PC-3 (cell line): ENCODE data around the gene GMDS. TPM values are rescaled to one million over a fixed set of nuclear protein-coding genes. Genes with fewer than 3 reads are reported as not detected.

ENCODE experiments used
- ATAC-seq: fragments of 200-7000 bp; cut with Tn5 transposase; 2 replicates; pipeline ENCODE4 v1.9.1; 2020; ENCODE audit warnings: mild to moderate bottlenecking, moderate library complexity
- BruUV-seq: library from RNA; stranded (reverse); fragments of 400-500 nt; replicated peaks from 2 replicates; lab custom pipeline; 2021; lab: Mats Ljungman, UMichigan
- CTCF ChIA-PET: fragments of 300-600 bp; sonication (Branson Sonifier 250); formaldehyde crosslinking; loops from one replicate; lab custom pipeline; 2022; ENCODE audit warnings: antibody characterized with exemption; lab: Charles Lee
- POLR2A ChIA-PET: fragments of 300-600 bp; sonication (Branson Sonifier 250); formaldehyde crosslinking; loops from one replicate; lab custom pipeline; 2022; ENCODE audit warnings: antibody characterized with exemption; ENCODE audit not compliant: unreplicated experiment; lab: Charles Lee
- DNase-seq: peaks from one replicate; pipeline ENCODE4 v3.0.0-alpha.2; 2015
- H2AFZ ChIP-seq: fragments of 300-600 bp; sonication (generic); 2 replicates; pipeline ENCODE4 v1.6.0; 2016; ENCODE audit warnings: antibody characterized with exemption, low read length
- H3F3A ChIP-seq: fragments of 300-600 bp; sonication (generic); one replicate; pipeline ENCODE4 v1.6.0; 2017; ENCODE audit warnings: antibody characterized with exemption, low read length, control low read depth, mild to moderate bottlenecking; ENCODE audit not compliant: unreplicated experiment
- H3K27ac ChIP-seq: fragments of 300-600 bp; sonication (generic); 2 replicates; pipeline ENCODE4 v1.5.1; 2016; ENCODE audit warnings: mild to moderate bottlenecking, low read length
- H3K27me3 ChIP-seq: fragments of 300-600 bp; sonication (generic); 2 replicates; pipeline ENCODE4 v1.6.1; 2016; ENCODE audit warnings: low read length, mixed read lengths
- H3K36me3 ChIP-seq: fragments of 300-600 bp; sonication (generic); 2 replicates; pipeline ENCODE4 v1.6.1; 2016; ENCODE audit warnings: low read depth, mixed run types, low read length, mixed read lengths
- H3K4me1 ChIP-seq: fragments of 300-600 bp; sonication (generic); 2 replicates; pipeline ENCODE4 v1.5.1; 2016; ENCODE audit warnings: low read length; ENCODE audit not compliant: insufficient read depth
- H3K4me2 ChIP-seq: fragments of 300-600 bp; sonication (generic); 2 replicates; pipeline ENCODE4 v1.6.0; 2016; ENCODE audit warnings: low read length
- H3K4me3 ChIP-seq: fragments of 300-600 bp; sonication (generic); 2 replicates; pipeline ENCODE4 v1.5.1; 2016; ENCODE audit warnings: mild to moderate bottlenecking, low read length, mixed read lengths
- H3K79me2 ChIP-seq: fragments of 300-600 bp; sonication (generic); 2 replicates; pipeline ENCODE4 v1.6.1; 2017; ENCODE audit warnings: low read length, mixed read lengths
- H3K9ac ChIP-seq: fragments of 300-600 bp; sonication (generic); 2 replicates; pipeline ENCODE4 v1.6.0; 2016; ENCODE audit warnings: mild to moderate bottlenecking, low read length
- H3K9me2 ChIP-seq: fragments of 300-600 bp; sonication (generic); replicated peaks from 2 replicates; pipeline ENCODE4 v1.6.1; 2016; ENCODE audit warnings: mixed run types, low read length, mixed read lengths
- H3K9me3 ChIP-seq: fragments of 300-600 bp; sonication (generic); 2 replicates; pipeline ENCODE4 v1.6.1; 2016; ENCODE audit warnings: low read length, mixed read lengths
- H4K20me1 ChIP-seq: fragments of 300-600 bp; sonication (generic); 2 replicates; pipeline ENCODE4 v1.6.1; 2016; ENCODE audit warnings: low read length, mixed read lengths
- EZH2 ChIP-seq: fragments of 300-600 bp; sonication (generic); IDR thresholded peaks from one replicate; pipeline ENCODE4 v1.6.1; 2017; ENCODE audit warnings: antibody characterized with exemption, mild to moderate bottlenecking, low read length; ENCODE audit not compliant: unreplicated experiment
- EZH2phosphoT487 ChIP-seq: fragments of 300-600 bp; sonication (generic); IDR thresholded peaks from 2 replicates; pipeline ENCODE4 v1.6.1; 2018; ENCODE audit warnings: mild to moderate bottlenecking, antibody characterized with exemption, low read length, borderline replicate concordance
- intact Hi-C: fragments of 100-400 bp; cut with micrococcal nuclease; formaldehyde crosslinking; loops from 2 replicates; pipeline ENCODE4 v1.9.0; 2023
- total RNA-seq: library from RNA; depleted of rRNA; stranded (reverse); fragments of >200 nt; gene quantifications from 2 replicates; pipeline ENCODE4 v1.2.3, GENCODE V29; 2014
- TF ChIP-seq, protein P1 (sequence below): fragments of 300-600 bp; sonication (generic); conservative IDR thresholded peaks from 2 replicates; pipeline ENCODE4 v1.5.1; 2017; ENCODE audit warnings: antibody characterized with exemption, low read depth, mild to moderate bottlenecking, low read length

Gene GMDS
- total RNA-seq, 1 experiment from 2014 or later, result 18.3 TPM

DNA sequence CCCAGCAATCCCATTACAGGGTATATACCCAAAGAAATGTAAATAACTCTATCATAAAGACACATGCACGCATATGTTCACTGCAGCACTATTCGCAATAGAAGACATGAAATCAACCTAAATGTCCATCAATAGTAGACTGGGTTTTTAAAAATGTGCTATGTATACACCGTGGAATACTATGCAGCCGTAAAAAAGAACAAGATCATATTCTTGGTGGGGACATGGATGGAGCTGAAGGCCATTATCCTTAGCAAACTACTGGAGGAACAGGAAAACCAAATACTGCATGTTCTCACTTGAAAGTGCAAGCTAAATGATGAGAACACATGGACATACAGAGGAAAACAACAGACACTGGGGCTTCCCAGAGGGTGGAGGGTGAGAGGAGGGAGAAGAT is 201.2 kb downstream of the GMDS start:
- Histone ChIP-seq H3F3A (no peaks in the 10 kb centered on the region), H3K79me2 (no peaks in the 10 kb centered on the region), H3K27ac (no peak overlapping the region), H3K36me3 (no peaks in the 10 kb centered on the region), H3K27me3 (no peaks in the 10 kb centered on the region), H3K9me3 (no peaks in the 10 kb centered on the region), H2AFZ (no peak overlapping the region), H4K20me1 (no peaks in the 10 kb centered on the region), H3K4me3 (no peak overlapping the region), H3K4me2 (no peak overlapping the region), H3K9ac (no peak overlapping the region), H3K9me2 (no peaks in the 10 kb centered on the region), H3K4me1 (no peaks in the 10 kb centered on the region)
- no TSS peak for BruUV-seq
- POLR2A ChIA-PET, result no interaction called here
- ATAC-seq (no peak), DNase-seq (no peak)
- CTCF ChIA-PET, result no interaction called here
- intact Hi-C loops, result no loop called here
- TF ChIP-seq, protein P1, sequence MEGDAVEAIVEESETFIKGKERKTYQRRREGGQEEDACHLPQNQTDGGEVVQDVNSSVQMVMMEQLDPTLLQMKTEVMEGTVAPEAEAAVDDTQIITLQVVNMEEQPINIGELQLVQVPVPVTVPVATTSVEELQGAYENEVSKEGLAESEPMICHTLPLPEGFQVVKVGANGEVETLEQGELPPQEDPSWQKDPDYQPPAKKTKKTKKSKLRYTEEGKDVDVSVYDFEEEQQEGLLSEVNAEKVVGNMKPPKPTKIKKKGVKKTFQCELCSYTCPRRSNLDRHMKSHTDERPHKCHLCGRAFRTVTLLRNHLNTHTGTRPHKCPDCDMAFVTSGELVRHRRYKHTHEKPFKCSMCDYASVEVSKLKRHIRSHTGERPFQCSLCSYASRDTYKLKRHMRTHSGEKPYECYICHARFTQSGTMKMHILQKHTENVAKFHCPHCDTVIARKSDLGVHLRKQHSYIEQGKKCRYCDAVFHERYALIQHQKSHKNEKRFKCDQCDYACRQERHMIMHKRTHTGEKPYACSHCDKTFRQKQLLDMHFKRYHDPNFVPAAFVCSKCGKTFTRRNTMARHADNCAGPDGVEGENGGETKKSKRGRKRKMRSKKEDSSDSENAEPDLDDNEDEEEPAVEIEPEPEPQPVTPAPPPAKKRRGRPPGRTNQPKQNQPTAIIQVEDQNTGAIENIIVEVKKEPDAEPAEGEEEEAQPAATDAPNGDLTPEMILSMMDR, result no peak
- no peak for TF ChIP-seq EZH2phosphoT487
- no peak for TF ChIP-seq EZH2

DNA sequence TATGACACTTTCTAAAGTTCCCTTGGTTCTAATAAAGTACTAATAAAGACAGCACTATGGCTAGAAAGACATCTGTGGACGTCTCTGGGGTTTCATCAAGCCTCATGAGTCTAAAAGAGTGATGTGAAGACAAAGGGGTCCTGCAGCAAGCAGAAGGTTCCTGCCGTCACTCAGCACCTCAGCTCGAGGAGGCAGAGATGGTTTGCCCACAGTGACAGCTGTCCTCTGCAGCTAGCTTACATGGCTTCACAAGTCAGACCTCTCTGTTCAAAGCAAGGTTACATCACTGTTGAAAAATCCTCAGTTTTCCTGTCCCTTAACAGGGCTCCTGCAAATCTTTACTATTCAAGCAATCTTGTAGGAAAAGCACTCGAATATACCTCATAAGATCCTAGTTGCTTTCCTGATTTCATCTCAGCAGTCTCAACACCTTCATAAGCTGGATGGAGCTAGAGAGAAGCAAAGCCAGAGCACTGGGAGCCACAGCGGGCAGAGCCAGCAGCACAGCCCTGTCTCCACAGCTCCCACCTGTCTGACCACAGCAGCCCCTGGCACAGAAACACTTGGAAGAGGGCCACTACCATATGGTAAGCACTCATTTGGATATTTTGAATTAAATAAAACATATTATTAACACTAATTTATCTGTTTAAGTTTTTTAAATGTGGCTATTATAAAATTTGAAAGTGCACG is 202.3 kb downstream of the GMDS start:
- H3K79me2 ChIP-seq, result no peaks in the 10 kb centered on the region
- no peaks in the 10 kb centered on the region for H3K9me2 ChIP-seq
- no TSS peak for BruUV-seq
- no peaks in the 10 kb centered on the region for H3F3A ChIP-seq
- no peaks in the 10 kb centered on the region for H4K20me1 ChIP-seq
- no peaks in the 10 kb centered on the region for H3K9me3 ChIP-seq
- no peaks in the 10 kb centered on the region for H3K27me3 ChIP-seq
- H3K36me3 ChIP-seq, result no peaks in the 10 kb centered on the region
- intact Hi-C loops, result no loop called here
- no peak overlapping the region for H3K4me2 ChIP-seq
- POLR2A ChIA-PET, result no interaction called here
- H3K4me1 ChIP-seq, result no peaks in the 10 kb centered on the region
- TF ChIP-seq EZH2, result no peak
- TF ChIP-seq, protein P1, result no peak
- CTCF ChIA-PET, result no interaction called here
- no peak for ATAC-seq
- no peak overlapping the region for H3K9ac ChIP-seq
- DNase-seq, result no peak
- H2AFZ ChIP-seq, result no peak overlapping the region
- no peak overlapping the region for H3K4me3 ChIP-seq
- no peak overlapping the region for H3K27ac ChIP-seq

DNA sequence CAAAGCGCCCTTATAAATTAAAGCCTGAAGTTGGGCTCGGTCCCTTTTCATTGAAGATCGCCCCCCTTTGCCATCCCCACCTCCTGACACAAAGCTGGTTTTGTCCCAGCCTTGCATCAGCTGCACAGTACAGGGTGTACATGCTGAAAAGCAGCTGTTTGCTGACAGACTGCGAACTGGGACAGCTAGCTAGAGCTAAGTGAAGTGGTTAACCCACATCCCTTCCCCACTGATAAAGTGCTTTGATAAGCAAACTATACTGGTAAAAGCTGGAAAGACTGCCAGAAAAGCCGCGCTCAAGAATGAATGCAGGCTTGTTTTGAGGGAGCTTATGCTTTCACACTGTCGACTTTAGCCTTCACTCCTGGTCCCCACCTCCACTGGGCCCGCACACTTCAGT is 207.3 kb downstream of the GMDS start:
- intact Hi-C loops, result no loop called here
- CTCF ChIA-PET, result no interaction called here

More for the DNA sequence above, 207.3 kb downstream of the GMDS start:
- no peaks in the 10 kb centered on the region for H3K9me2 ChIP-seq
- BruUV-seq, result no TSS peak
- H3K9ac ChIP-seq, result no peak overlapping the region
- no peaks in the 10 kb centered on the region for H3K9me3 ChIP-seq
- H3K27me3 ChIP-seq, result no peaks in the 10 kb centered on the region
- H3F3A ChIP-seq, result no peaks in the 10 kb centered on the region
- no peak overlapping the region for H3K27ac ChIP-seq
- no peak overlapping the region for H3K4me3 ChIP-seq
- H3K4me2 ChIP-seq, result no peak overlapping the region
- DNase-seq (no peak), ATAC-seq (no peak)
- H2AFZ ChIP-seq, result no peak overlapping the region
- TF ChIP-seq, protein P1, result no peak
- POLR2A ChIA-PET, result interaction anchor here (0.6 kb wide), 2 partner anchors 45 to 218 kb away, joined by 3 read pairs; no protein-coding TSS in a partner anchor
- H3K79me2 ChIP-seq, result no peaks in the 10 kb centered on the region
- no peaks in the 10 kb centered on the region for H4K20me1 ChIP-seq
- no peaks in the 10 kb centered on the region for H3K4me1 ChIP-seq
- no peaks in the 10 kb centered on the region for H3K36me3 ChIP-seq
